A549 (cell line): ENCODE data around the gene PTPN5.

ENCODE experiments used
- POLR2A ChIP-seq: IDR thresholded peaks from 2 replicates; pipeline ENCODE4 v1.6.1; 2012; ENCODE audit warnings: mild to moderate bottlenecking, low read length
- SREBF2 ChIP-seq: fragments of 450-650 bp; IDR thresholded peaks from 2 replicates; pipeline ENCODE4 v1.6.1; 2014; ENCODE audit warnings: mild to moderate bottlenecking, moderate library complexity
- TF ChIP-seq, protein P1 (sequence below): fragments of >200 bp; sonication (Bioruptor Twin); formaldehyde crosslinking; IDR thresholded peaks from 3 replicates; pipeline ENCODE4 v1.5.1; 2016
- TF ChIP-seq, protein P2 (sequence below): fragments of 200-600 bp; sonication (generic); IDR thresholded peaks from 2 replicates; pipeline ENCODE4 v1.6.1; 2016; ENCODE audit warnings: antibody characterized with exemption, mild to moderate bottlenecking, moderate library complexity
- TF ChIP-seq, protein P3 (sequence below): IDR thresholded peaks from 2 replicates; pipeline ENCODE4 v1.6.1; 2012

DNA sequence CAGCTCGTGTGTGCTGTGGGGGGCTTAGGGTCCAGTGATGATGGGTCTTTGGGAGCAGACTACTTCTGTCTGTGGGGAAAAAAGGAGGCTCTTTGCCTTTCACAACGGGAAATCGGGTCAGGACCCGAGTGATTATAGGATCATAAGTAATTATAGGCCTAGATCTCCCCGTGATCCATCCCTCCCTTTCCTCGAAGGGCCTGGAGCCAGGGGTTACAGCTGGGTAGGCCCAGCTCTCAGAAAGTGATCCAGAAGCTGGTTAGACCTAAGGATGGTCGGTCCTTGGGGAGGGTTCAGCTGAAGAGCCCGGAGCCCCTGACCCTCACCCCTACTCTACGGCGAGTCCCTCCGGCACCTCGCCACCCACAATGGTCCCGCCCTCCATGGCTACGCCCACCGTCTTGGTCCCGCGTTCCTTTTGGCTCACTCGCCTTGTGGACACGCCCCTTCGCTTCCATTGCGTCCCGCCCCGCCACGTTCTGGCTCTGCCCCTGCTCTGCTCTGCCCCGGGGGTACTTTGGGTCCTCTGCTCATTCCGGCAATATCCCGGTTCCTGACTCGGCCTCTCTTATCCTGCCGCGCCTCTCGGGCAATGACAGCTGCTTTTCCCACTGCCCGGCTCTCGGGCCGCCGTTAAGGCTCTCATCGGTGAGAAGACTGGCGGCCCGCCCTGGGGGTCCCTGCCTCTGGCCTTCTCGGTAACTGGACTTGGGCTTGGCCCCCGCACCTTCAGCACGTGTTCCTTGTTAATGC is 70.6 kb downstream of the PTPN5 start:
- TF ChIP-seq, protein P1, sequence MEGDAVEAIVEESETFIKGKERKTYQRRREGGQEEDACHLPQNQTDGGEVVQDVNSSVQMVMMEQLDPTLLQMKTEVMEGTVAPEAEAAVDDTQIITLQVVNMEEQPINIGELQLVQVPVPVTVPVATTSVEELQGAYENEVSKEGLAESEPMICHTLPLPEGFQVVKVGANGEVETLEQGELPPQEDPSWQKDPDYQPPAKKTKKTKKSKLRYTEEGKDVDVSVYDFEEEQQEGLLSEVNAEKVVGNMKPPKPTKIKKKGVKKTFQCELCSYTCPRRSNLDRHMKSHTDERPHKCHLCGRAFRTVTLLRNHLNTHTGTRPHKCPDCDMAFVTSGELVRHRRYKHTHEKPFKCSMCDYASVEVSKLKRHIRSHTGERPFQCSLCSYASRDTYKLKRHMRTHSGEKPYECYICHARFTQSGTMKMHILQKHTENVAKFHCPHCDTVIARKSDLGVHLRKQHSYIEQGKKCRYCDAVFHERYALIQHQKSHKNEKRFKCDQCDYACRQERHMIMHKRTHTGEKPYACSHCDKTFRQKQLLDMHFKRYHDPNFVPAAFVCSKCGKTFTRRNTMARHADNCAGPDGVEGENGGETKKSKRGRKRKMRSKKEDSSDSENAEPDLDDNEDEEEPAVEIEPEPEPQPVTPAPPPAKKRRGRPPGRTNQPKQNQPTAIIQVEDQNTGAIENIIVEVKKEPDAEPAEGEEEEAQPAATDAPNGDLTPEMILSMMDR, result no peak
- TF ChIP-seq POLR2A, result peak; percentile 17
- TF ChIP-seq, protein P2, sequence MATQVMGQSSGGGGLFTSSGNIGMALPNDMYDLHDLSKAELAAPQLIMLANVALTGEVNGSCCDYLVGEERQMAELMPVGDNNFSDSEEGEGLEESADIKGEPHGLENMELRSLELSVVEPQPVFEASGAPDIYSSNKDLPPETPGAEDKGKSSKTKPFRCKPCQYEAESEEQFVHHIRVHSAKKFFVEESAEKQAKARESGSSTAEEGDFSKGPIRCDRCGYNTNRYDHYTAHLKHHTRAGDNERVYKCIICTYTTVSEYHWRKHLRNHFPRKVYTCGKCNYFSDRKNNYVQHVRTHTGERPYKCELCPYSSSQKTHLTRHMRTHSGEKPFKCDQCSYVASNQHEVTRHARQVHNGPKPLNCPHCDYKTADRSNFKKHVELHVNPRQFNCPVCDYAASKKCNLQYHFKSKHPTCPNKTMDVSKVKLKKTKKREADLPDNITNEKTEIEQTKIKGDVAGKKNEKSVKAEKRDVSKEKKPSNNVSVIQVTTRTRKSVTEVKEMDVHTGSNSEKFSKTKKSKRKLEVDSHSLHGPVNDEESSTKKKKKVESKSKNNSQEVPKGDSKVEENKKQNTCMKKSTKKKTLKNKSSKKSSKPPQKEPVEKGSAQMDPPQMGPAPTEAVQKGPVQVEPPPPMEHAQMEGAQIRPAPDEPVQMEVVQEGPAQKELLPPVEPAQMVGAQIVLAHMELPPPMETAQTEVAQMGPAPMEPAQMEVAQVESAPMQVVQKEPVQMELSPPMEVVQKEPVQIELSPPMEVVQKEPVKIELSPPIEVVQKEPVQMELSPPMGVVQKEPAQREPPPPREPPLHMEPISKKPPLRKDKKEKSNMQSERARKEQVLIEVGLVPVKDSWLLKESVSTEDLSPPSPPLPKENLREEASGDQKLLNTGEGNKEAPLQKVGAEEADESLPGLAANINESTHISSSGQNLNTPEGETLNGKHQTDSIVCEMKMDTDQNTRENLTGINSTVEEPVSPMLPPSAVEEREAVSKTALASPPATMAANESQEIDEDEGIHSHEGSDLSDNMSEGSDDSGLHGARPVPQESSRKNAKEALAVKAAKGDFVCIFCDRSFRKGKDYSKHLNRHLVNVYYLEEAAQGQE, result no peak
- TF ChIP-seq SREBF2, result no peak
- TF ChIP-seq, protein P3, sequence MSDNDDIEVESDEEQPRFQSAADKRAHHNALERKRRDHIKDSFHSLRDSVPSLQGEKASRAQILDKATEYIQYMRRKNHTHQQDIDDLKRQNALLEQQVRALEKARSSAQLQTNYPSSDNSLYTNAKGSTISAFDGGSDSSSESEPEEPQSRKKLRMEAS, result peak; percentile 41
